ENCODE measurements around the gene GORASP1.

The GORASP1 gene

DNA sequence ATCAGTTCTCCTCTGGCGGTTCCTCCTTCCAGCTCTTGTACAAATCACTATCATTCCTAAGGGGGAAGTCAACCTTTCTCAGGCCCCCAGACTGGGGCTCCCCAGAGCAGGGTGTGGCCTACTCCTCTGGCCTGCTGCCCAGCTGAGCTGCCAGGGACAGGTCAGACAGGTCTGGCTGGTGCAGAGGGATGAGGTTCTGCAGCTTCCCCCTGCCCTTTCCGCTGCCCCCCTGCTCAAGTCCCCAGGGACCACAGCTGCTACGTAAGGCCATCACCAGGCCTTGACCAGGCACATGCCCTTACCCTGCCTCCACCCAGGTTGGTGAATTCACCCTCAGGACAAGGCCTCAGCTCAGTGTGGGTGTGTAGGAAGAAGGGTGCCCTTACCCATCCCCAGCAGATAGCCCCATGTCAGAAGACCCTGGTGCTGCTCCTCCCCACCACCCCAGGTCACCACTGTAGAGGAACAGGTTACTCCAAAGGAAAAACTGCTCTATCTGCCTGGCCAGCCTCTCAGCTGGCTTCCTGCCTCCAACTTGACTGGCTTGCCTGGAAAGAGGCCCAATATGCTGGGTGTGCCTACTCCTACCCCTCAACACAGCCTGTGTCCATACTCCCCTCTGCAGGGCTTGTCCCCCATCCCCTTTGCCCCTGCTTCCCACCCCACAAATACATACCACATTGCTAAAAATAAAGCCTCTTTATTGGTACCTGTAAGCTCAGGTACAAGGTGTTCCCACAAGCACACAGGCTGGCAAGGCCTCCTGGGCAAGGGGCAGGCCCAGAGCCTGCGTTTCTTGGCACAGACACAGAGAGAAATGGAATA lies 34.0 kb upstream of the GORASP1 start:
- no peak for DNase-seq (ENCODE audit: low read depth)

GRCh38 chr3:39140341-39140971 lies 33.0 kb upstream of the GORASP1 start:
- DNase-seq (ENCODE audit: low read depth), result no peak

DNA sequence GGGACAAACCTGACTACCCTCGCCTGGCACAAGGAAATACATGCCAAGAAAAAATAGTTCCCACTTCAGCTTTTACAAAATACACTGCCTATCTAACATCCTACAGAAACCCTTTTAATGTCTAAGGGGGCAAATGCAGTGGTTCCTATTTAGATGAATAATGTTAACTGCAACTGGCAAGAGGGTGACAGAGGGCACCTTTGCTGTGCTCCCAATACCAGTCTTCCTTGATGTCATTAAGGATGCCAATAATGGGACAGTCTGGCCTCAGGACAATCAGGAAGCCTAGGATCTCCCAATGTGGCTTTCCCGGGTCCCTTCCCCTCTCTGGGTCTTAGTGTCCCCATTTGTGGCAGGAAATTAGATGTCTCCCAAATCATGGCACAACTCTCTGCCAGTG lies 32.0 kb upstream of the GORASP1 start:
- DNase-seq (ENCODE audit: low read depth), result no peak

DNA sequence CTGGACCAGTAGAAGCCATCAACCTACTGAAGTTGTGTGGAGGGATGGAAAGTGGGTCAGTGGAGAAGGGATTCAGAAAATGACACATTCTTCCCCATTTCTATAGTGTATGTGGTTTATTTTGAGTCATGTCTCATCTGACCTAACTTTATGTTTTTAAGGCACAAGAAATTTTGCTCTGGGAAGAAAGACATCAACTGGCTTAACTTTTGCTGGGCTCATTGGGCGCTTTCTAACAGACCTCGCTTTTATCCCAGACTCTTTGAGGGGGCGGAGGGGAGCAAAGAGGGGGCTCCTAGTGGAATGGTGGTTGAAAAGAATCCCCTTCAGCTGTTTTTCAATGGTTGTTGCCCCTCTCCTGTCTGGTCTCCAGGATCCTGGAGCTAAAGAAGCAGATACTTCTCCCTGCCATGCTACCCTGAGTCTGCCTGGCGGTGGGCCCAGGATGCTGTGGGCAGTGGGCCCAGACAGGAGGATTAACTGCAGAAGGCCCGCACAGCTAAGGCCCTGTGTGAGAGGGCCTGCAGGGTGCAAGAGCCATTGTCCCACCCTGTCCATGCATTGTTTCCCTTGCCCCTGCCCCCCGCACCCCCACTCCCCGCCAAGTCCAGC lies 31.5 kb upstream of the GORASP1 start:
- no peak for DNase-seq (ENCODE audit: low read depth)

GRCh38 chr3:39137991-39138803 lies 30.8 kb upstream of the GORASP1 start:
- DNase-seq (ENCODE audit: low read depth), result no peak

- no peak for DNase-seq (ENCODE audit: low read depth)
These were observed 30.1 kb upstream of the GORASP1 start for GRCh38 chr3:39137435-39137936.

- DNase-seq (ENCODE audit: low read depth), result no peak
These were observed 29.4 kb upstream of the GORASP1 start for GRCh38 chr3:39136533-39137434.

DNA sequence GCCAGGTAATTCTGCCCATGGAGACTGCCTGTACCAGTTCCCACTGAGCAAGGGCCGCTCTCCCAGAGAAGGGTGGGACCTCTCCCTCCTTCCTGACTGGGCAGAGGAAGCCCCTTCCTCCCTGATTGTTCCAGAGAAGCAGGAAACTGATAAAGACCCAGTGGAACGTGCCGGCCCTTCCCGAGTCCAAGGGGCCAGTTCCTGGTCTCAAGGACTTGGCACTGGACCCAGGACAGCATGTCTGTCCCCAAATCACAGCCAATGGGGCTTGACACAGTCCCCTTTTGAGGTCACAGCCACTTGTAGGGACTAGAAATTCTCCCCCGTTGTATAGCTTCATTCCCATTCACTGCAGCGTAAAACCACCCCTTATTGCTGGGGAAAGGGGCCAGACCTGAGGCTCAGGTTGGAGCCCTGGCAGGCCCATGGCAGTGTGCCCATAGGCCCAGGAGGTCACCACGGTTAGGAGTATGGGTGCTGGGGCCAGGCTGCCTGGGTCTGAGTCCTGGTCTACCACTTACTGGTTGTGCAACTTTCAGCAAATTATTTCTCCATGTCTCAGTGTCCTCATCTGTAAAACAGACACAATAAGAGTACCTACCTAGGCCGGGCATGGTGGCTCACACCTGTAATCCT lies 27.9 kb upstream of the GORASP1 start:
- no peak for DNase-seq (ENCODE audit: low read depth)

GRCh38 chr3:39134305-39134704 lies 26.9 kb upstream of the GORASP1 start:
- no peak for DNase-seq (ENCODE audit: low read depth)

GRCh38 chr3:39133822-39134221 lies 26.4 kb upstream of the GORASP1 start:
- DNase-seq (ENCODE audit: low read depth), result no peak

- no peak for DNase-seq (ENCODE audit: low read depth)
These were observed 25.7 kb upstream of the GORASP1 start for GRCh38 chr3:39133093-39133490.

GRCh38 chr3:39132096-39133092 lies 25.0 kb upstream of the GORASP1 start:
- DNase-seq (ENCODE audit: low read depth), result no peak

DNA sequence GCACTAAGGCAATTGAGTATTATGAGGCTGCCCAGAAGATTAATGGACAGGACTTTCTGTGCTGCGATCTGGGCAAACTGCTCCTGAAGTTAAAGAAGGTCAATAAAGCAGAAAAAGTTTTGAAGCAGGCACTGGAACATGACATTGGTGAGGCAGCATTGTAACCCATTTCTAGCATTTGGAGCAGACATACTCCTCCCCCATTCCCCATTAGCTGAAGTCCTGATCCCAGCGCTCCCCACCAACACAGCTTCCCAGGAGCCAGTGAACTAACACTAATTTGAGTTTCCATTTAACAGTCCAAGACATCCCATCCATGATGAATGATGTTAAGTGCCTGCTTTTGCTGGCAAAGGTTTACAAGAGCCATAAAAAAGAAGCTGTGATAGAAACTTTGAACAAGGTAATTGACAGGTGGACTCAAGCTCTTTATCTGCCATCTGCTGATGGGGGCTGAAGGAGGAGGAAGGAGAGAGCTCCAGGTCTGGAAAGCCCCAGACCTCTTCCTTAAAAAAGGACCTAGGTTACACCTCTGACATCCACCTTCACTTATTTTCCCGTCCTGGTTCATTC lies 23.4 kb upstream of the GORASP1 start:
- DNase-seq (ENCODE audit: low read depth), result no peak

DNA sequence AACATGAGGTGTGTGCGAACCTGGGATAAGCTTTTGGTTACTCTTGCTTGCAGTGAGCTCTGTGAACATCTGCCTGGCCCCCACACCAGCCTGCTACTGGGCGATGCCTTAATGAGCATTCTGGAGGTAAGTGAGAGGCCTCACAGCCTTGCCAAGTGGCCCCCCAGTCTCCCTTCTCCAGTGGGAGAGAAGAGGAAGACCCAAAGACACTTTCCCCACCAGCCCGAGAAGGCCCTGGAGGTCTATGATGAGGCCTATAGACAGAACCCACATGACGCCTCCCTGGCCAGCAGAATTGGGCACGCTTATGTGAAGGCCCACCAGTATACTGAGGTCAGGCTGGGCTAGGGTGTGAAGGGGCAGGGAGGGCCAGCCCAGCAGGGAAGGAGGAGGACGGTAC lies 22.6 kb upstream of the GORASP1 start:
- no peak for DNase-seq (ENCODE audit: low read depth)

DNA sequence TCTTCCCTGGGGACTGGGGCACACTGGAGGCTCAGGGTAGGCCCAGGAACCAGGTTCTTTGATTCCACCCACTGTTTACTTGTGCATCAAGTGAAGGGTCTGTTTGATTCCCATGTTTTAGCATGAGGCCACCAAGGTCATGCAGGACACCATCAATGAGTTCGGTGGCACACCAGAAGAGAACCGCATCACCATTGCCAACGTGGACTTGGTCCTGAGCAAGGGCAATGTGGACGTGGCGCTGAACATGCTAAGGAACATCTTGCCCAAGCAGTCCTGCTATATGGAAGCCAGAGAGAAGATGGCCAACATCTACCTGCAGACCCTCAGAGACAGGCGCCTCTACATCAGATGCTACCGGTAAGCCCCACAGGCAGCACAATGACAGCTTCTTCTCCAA lies 21.5 kb upstream of the GORASP1 start:
- no peak for DNase-seq (ENCODE audit: low read depth)

- DNase-seq (ENCODE audit: low read depth), result no peak
These were observed 20.5 kb upstream of the GORASP1 start for GRCh38 chr3:39127908-39128304.

- DNase-seq (ENCODE audit: low read depth), result no peak
These were observed 20.0 kb upstream of the GORASP1 start for GRCh38 chr3:39127269-39127907.

DNA sequence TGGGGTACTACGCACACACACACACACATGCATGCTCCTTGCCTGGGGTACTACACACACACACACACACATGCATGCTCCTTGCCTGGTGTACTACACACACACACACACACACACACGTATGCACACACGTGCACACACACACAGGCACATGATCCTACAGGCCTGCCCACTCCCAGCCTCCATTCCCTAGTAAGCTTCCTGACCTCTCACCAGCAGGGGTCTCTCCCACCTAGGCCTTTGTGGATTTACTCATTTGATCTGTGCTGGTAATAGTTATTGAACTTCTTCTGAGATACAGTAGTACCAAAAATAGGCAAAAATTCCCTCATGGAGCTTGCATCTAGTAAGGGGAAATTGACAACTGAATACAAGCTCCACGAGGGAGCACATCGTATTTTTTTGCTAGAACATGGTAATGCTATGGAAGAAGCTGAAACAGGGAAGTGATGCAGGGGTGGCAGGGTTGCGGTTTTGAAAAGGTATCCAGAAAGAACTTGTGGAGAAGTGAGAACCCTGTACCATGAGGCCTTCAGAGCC lies 19.2 kb upstream of the GORASP1 start:
- no peak for DNase-seq (ENCODE audit: low read depth)
